Esophagus squamous epithelium (tissue), 5 donors: Measurements from ENCODE around the gene CLDN7. TPM values are rescaled to one million over a fixed set of nuclear protein-coding genes. Genes with fewer than 3 reads are reported as not detected.

ENCODE experiments used
- DNase-seq: peaks from one replicate; lab custom pipeline; 2025; lab: John Stamatoyannopoulos, UW
- H3K27ac ChIP-seq, 4 donors: fragments of 200-600 bp; sonication (generic); one replicate each; pipeline ENCODE4 v1.5.1; 2016 to 2019; ENCODE audit warnings: mild to moderate bottlenecking in 1 of 4
- H3K27me3 ChIP-seq, 4 donors: fragments of 200-600 bp; sonication (generic); 1 replicate in 3 of 4; 2 replicates in 1 of 4; pipeline versions ENCODE4 v1.5.1 to v1.6.0; 2017 to 2021; ENCODE audit warnings: antibody characterized with exemption in 1 of 4
- H3K36me3 ChIP-seq, 3 donors: fragments of 200-600 bp; sonication (generic); one replicate each; pipeline ENCODE4 v1.5.1; 2016 to 2019
- H3K4me1 ChIP-seq, 3 donors: fragments of 200-600 bp; sonication (generic); one replicate each; pipeline ENCODE4 v1.5.1; 2017 to 2019
- H3K4me3 ChIP-seq, 4 donors: fragments of 200-600 bp; sonication (generic); 1 replicate in 3 of 4; 2 replicates in 1 of 4; pipeline ENCODE4 v1.5.1; 2016 to 2019; ENCODE audit warnings: mild to moderate bottlenecking in 2 of 4, moderate library complexity in 1 of 4
- H3K9me3 ChIP-seq, 3 donors: fragments of 200-600 bp; sonication (generic); one replicate each; pipeline ENCODE4 v1.5.1; 2016 to 2019
- POLR2A ChIP-seq, 4 donors: fragments of 450-650 bp; IDR thresholded peaks; one replicate each; pipeline ENCODE4 v1.6.1; 2017; ENCODE audit warnings: antibody characterized with exemption in 4 of 4, mild to moderate bottlenecking in 4 of 4, moderate library complexity in 3 of 4
- WGBS, 2 donors: methylation state at CpG; one replicate each; pipeline ENCODE4 v1.1.5; 2018; 5-methylcytosine and 5-hydroxymethylcytosine counted together
- intact Hi-C: fragments of 100-400 bp; cut with DNase I; formaldehyde crosslinking; loops from one replicate; pipeline ENCODE4 v1.15.0; 2022
- total RNA-seq, 4 donors: library from RNA; depleted of rRNA; stranded (reverse); fragments of >200 nt; gene quantifications; one replicate each; pipeline ENCODE4 v1.1.0, GENCODE V29; 2016
- TF ChIP-seq, protein P1 (sequence below), 6 experiments: fragments of 450-650 bp in 4 of 6; fragments of 200-600 bp in 2 of 6; sonication (generic) in 2 of 6; IDR thresholded peaks; one replicate each; pipeline ENCODE4 v1.5.1; 2016 to 2019; ENCODE audit warnings: antibody characterized with exemption in 6 of 6, mild to moderate bottlenecking in 4 of 6, moderate library complexity in 4 of 6
- donor health status: DM: yes; HTN: yes; CAD: no.

The CLDN7 gene
- total RNA-seq, 4 donors from 2014 or later, result 172 to 411 (median 208) TPM

GRCh38 chr17:7241783-7242716 lies 20.2 kb downstream of the CLDN7 start, which contains the start of gene GABARAP:
TSS of gene GABARAP (minus strand) at chr17:7242449. CDS start at chr17:7242330, 119 bp downstream.
- peak within 1 kb of the TSS; percentile 76 to 99 (median 92) for H3K4me3 ChIP-seq
- 0% methylated on average over 21 to 24 of the region's 62 CpGs for WGBS, 2 donors
- no peaks in the 10 kb centered on the region for H3K9me3 ChIP-seq
- intact Hi-C loops, result no loop called here
- H3K27me3 ChIP-seq, result no peaks in the 10 kb centered on the region
- DNase-seq, result peak; percentile 54
- TF ChIP-seq, protein P1, sequence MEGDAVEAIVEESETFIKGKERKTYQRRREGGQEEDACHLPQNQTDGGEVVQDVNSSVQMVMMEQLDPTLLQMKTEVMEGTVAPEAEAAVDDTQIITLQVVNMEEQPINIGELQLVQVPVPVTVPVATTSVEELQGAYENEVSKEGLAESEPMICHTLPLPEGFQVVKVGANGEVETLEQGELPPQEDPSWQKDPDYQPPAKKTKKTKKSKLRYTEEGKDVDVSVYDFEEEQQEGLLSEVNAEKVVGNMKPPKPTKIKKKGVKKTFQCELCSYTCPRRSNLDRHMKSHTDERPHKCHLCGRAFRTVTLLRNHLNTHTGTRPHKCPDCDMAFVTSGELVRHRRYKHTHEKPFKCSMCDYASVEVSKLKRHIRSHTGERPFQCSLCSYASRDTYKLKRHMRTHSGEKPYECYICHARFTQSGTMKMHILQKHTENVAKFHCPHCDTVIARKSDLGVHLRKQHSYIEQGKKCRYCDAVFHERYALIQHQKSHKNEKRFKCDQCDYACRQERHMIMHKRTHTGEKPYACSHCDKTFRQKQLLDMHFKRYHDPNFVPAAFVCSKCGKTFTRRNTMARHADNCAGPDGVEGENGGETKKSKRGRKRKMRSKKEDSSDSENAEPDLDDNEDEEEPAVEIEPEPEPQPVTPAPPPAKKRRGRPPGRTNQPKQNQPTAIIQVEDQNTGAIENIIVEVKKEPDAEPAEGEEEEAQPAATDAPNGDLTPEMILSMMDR (IDR thresholded peaks at IDR 0.05), result no peak
- peak in 2 of 4 donors; percentile 37 to 77 for TF ChIP-seq POLR2A (IDR thresholded peaks at IDR 0.05)
- peaks cover 23 to 45% (median 38%) of the 10 kb centered on the region in 3 donors for H3K4me1 ChIP-seq
- H3K36me3 ChIP-seq, result peaks cover 31 to 51% (median 35%) of the 10 kb centered on the region in 3 donors
- peak within 1 kb of the TSS; percentile 97 to 100 (median 99) for H3K27ac ChIP-seq

GRCh38 chr17:7241090-7241733 lies 21.1 kb downstream of the CLDN7 start:
- H3K9me3 ChIP-seq, result no peaks in the 10 kb centered on the region
- TF ChIP-seq POLR2A (IDR thresholded peaks at IDR 0.05), result no peak
- TF ChIP-seq, protein P1 (IDR thresholded peaks at IDR 0.05), result no peak
- 23 to 29% methylated on average over 7 to 9 of the region's 9 CpGs for WGBS, 2 donors

GRCh38 chr17:7240375-7240774 lies 21.9 kb downstream of the CLDN7 start:
- DNase-seq, result no peak
- WGBS, 2 donors, result 59 to 75% methylated on average over 4 of the region's 4 CpGs
- no peak for TF ChIP-seq POLR2A (IDR thresholded peaks at IDR 0.05)
- TF ChIP-seq, protein P1 (IDR thresholded peaks at IDR 0.05), result no peak
- Histone ChIP-seq H3K9me3 (no peaks in the 10 kb centered on the region), H3K4me1 (peaks cover 30 to 56% (median 41%) of the 10 kb centered on the region in 3 donors), H3K4me3 (peak overlapping the region in 3 of 4 donors; percentile 76 to 99 (median 99)), H3K36me3 (peaks cover 22 to 51% (median 29%) of the 10 kb centered on the region in 3 donors), H3K27ac (peak overlapping the region in 3 of 4 donors; percentile 97 to 100 (median 99)), H3K27me3 (no peaks in the 10 kb centered on the region)
- intact Hi-C loops, result no loop called here

More at GRCh38 chr17:7241090-7241733, 21.1 kb downstream of the CLDN7 start:
- Histone ChIP-seq H3K27ac (peak overlapping the region; percentile 97 to 100 (median 99)), H3K4me3 (peak overlapping the region; percentile 76 to 99 (median 92)), H3K4me1 (peaks cover 29 to 47% (median 34%) of the 10 kb centered on the region in 3 donors), H3K27me3 (no peaks in the 10 kb centered on the region), H3K36me3 (peaks cover 27 to 51% (median 27%) of the 10 kb centered on the region in 3 donors)
- intact Hi-C loops, result no loop called here
- DNase-seq, result no peak

- TF ChIP-seq POLR2A (IDR thresholded peaks at IDR 0.05), result peak in 3 of 4 donors; percentile 59 to 87 (median 60)
- TF ChIP-seq, protein P1 (IDR thresholded peaks at IDR 0.05), result peak; percentile 9 to 59 (median 46)
- intact Hi-C loops, result no loop called here
- Histone ChIP-seq H3K9me3 (no peaks in the 10 kb centered on the region), H3K36me3 (peaks cover 17 to 44% (median 19%) of the 10 kb centered on the region in 3 donors), H3K27me3 (no peaks in the 10 kb centered on the region), H3K4me1 (peaks cover 40 to 66% (median 50%) of the 10 kb centered on the region in 3 donors), H3K4me3 (peak within 1 kb of the TSS; percentile 97 to 99 (median 99)), H3K27ac (peak within 1 kb of the TSS; percentile 97 to 100 (median 98))
- WGBS, 2 donors, result 0% methylated on average over 24 to 30 of the region's 72 CpGs
- peak; percentile 96 for DNase-seq
These were observed 22.9 kb downstream of the CLDN7 start, which contains the start of gene PHF23 for GRCh38 chr17:7239091-7240027. TSS of gene PHF23 (minus strand) at chr17:7239457. CDS start at chr17:7239279, 178 bp downstream.
